GM04504 (cell line): ENCODE results near the gene IST1.
"Not testable (repeated sequence)": the region's sequence is repeated elsewhere in the genome, so short reads cannot be mapped to it uniquely, and the experiment has no call there.

Experiments used
- DNase-seq: peaks from one replicate; pipeline ENCODE4 v3.0.0-alpha.2; 2012; ENCODE audit warnings: low read depth

The IST1 gene

GRCh38 chr16:71894921-71895678, at the start of gene IST1:
IST1 (plus strand) TSS chr16:71895531; CDS start chr16:71915641, 20,110 bp downstream.
- DNase-seq, result peak; percentile 98

DNA sequence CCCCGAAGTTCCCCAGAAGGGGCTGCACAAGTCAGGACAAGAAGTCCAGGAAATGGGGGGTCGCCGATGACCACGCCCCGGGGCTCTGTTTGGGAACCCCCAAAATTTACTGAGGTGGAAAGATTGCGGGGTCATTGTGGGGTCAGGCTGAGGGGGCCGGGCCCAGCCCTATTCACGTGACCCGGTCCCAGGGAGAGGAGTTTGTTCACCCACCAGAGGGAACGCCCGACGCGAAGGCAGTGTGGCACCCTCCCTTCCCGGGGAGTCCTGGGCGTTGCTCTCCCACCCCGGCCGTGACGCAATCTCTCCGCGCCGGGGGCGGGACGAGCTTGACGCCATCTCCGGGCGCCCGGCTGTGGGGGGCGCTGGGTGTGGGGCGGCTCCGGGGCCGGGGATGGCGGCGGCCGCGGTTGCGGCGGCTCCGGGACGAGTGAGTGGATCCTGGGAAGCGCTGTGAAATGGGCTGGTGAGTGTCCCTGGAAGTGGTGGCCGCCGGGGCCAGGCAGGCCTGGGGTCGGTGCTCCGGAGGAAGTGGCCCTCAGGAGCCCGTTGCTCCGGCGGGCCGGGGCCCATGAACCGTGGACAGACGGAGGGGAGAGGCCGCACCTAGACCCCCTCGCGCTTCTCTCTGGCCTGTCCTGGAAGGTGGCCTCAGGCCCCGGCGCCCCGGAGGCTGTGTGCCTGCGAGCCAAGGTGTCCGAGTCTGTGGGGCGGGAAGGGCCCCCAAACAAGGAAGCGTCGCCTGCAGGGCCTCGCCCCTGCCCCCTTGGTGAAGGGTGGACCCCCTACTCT, 49.5 kb upstream of the IST1 start, which contains the start of gene ATXN1L:
Gene ATXN1L, plus strand, starts transcription at position 338 of the 792 bp plus-strand sequence. CDS start 3,765 bp downstream, outside the sequence.
- DNase-seq, result peak; percentile 86

- DNase-seq, result no peak
Measured at GRCh38 chr16:71846431-71846830, 48.9 kb upstream of the IST1 start.

DNA sequence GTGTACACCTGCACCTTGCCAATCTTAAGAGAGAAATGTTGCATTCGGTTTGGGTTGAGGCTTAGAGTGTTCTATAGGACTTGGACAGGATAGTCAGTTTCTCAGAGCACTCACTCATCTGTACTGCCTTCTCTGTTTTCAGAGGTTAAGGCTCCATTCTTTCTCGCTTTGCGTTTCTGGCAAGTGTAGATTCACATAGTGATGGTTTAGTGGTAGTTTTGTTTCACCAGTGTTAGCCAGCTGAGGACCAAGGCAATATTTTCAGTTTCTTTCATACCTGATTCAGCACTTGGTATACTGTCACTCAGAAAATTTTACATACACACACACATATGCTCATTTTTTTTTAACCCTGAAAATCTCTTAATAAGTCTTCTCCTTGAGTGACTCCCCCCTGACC, 48.2 kb upstream of the IST1 start:
- no peak for DNase-seq

DNA sequence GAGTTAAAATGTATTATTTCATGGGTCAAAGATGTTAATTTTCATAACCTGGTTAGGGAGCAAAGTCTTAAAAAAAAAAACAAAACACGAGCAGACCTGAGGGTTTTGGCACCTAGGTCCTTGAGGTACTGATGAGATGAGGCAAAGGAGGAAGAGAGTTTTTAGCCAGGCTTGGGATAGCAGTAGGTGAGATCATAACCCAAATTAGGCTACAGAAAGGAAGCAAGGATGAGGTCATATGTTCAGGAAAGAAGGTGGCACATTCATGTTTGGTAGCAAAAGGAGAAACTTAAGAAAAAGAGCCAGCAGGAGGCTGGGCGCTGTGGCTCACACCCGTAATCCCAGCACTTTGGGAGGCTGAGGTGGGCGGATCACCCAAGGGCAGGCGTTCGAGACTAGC, 46.7 kb upstream of the IST1 start:
- no peak for DNase-seq

DNA sequence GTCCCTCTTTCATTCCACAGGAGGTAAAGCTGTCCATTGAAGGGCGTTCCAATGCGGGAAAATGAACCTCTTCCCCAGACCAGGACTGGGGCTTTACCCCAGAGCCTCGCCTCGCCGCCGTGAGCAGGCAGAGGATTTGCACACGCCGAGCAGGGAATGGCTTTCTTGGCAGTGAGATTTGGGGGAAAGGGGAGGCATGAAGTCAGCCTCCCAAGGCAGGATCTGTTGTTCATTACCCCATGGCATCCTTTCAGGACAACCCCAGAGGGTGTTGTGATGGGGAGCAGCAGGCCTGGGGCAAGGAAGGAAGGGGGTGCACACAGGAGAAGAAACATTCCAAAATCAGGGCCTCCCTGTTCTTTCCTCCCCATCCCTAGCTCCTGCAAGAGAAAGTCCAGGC, 43.6 kb upstream of the IST1 start:
- no peak for DNase-seq

DNA sequence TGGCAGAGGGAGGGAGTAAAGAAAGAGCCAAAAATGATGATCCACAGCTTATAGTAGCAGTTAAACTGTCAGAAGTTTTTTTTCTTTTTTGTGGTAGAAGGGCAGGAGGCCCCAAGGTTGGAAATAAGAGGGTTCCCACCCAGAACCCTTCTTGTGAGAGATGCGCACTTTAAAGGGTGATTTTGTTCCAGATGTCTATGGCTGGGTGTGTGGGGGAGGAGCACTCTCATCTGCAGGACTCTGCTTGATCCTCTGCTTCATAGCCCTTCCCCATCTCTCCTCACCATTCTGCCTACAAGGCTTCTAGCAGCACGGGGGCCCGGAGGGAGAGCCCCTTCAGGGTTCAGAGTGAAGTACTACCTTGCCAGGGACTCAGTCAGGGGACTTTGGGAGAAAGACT, 43.2 kb upstream of the IST1 start:
- DNase-seq, result no peak

DNA sequence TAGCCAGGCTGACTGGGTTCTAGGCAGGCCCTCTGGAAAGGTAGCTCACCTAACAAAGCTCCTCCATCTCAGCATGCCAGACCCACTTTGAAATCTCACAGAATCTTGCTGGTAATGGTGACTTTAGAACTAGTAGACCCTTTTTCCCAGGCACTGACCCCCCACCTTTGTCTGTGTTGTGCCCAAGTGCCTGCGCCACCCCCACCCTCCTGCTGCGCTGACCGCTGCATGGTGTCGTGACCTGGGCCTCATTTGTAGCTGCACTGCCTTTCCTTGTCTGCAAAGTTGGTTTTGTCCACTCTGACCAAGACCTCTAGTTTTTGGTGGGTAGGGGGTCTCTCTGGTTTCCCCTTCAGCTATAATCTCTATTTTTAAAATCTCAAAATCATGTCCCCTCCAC, 42.8 kb upstream of the IST1 start:
- no peak for DNase-seq

GRCh38 chr16:71853413-71853812, 41.9 kb upstream of the IST1 start:
- no peak for DNase-seq

DNA sequence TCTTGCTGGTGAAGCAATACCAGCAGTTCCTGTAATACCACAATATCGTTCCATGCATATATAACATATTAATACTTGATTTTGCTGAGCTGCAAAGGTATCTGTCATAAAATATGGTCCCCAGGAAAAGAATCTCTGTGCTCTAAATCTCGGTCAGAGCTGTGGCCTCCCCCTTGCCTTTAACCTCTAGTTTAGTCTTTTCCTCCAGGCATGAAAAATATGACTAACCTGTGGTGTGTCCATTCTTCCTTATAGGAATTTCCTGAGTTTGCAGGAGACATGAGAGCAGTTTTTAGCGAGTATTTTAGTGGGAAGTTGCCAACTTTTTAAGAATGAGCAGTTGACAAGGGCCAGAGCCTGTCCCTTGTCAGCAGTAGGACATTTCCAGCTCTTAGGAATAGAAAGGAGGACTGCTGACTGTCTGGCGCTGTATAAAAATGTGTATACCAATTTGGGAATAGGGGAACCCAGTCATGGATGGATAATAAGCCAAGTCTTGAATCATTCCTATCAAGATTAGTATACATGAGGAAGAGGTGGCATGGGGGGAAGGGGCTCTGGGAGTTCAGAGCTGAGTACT, 40.9 kb upstream of the IST1 start:
- DNase-seq, result no peak

DNA sequence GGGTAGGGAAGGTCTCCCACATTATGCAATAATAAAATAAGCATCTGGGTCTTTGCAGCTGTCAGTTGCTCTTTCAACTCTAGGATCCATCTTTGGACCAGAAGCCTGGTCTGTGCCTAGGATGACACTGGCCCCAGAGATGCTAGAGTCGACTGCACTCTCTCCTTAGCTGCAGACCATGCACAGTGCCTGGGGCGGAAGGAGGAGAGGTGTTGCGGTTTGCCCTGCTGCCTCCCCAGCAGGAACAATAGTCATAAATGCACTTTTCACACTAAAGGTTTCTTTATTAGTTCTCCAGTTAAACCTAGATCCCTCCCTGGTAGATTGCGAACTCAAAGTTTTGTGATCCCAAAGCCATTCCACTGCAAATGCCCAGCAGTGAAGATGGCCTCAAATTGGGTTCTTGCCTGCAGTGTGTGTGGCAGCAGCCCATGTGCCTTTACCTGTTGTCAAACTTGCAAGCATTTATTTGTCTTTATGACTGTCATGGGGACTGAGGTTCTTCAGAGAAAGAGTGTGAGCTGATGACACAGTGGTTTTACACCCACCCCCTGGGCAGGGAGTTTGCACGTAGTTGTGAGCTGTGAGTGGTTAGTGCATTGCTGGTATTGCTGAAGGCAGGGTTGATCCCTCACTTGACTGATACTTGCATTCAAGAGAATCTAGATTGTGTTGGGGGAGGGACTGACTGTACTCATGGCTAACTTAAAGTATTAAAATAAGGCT, 39.2 kb upstream of the IST1 start:
- no peak for DNase-seq

GRCh38 chr16:71859762-71860521, 35.4 kb upstream of the IST1 start:
- DNase-seq, result no peak

GRCh38 chr16:71863995-71864394, 31.3 kb upstream of the IST1 start:
- DNase-seq, result no peak

DNA sequence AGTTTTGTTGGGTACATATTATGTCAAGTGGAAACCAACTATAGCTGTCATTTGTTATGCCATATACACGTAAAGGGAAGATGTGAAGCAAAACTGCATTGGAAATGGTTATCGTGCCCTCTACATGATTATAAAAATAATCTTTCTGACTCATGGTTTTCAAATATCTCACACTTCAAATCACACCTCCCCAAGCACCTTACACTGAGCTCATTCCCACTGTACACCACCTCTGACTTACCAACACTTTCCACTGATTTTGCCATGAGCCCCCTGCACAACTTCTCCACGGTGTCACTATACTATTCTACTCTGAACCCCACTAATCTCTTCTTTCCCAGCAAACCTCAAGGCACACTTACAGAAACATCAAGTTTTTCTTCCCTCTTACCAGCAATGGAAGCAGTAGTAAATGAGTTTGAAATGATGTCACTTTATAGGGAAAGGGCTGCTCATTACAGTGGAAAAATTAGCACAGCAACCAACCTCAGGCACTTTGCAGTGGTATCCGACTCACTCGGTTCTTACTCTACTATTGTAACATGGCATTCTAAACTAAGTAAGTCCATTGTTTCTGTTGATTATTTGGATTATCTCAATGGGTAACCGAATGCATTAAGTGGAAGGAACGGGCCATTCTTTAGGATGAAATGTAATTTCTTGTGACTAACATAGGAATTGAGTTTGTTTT, 30.0 kb upstream of the IST1 start:
- DNase-seq, result no peak

- not testable (repeated sequence) for DNase-seq
Measured at GRCh38 chr16:71867175-71867574, 28.2 kb upstream of the IST1 start.

- DNase-seq, result no peak
Measured at GRCh38 chr16:71867939-71868338, 27.4 kb upstream of the IST1 start.

GRCh38 chr16:71869089-71869488, 26.2 kb upstream of the IST1 start:
- no peak for DNase-seq

DNA sequence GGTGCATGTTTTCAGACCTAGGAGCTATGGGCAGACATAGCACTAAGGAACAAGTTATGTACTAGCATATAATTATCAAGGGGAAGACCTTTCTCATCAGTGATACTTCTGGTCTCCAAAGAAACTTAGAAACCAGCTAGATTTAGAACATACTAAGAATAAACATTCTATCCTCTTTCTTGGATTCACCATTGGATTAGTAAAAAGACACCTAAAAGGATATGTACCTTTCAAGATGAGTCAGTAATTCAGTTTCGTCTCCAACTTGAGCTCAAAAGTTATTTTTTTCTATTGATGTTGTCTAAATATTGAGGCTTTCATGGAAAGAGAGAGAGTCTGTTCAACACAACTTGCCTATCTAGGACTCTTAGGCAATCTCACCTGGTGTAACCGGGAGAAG, 24.5 kb upstream of the IST1 start:
- DNase-seq, result no peak

GRCh38 chr16:71873199-71873598, 22.1 kb upstream of the IST1 start:
- no peak for DNase-seq

DNA sequence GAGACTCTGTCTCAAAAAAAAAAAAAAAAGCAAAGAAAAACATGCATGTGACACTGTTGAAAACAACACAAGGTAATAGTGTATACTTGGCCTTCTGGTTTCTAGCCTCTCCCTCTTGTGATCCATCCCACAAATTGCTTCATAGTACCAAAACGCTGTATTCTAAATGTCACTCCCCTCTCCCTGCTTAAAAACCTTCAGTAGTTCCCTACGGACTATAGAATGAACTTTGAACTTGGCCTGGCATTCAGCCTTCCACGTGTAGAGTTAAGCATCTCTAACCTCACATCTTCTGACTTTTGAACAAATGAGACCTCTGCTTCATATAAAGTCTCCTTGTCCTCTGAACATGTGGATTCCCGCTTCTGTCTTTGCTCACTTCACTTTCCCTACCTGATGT, 16.4 kb upstream of the IST1 start:
- no peak for DNase-seq

DNA sequence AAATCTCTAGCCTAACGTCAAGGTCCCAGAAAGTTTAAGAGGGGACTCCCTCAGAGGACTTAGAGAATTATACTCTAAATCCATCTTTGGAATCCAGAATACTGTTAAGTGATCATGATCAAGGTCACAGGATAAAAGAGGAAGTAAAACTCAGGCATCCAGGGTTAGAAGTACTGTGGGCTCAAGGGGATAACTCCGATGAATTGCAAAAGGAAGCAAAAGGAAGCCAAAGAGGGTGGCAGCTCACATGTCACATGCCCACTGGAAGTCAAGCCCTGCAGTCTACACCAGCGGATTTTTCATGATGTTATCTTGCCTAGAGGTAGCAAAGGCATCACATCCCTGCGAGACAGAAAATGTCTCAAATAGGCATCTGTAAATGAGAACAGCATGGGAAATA, 15.2 kb upstream of the IST1 start:
- DNase-seq, result no peak
